Peyer's patch (tissue), 4 donors: ENCODE data around the gene PGM2. TPM values are rescaled to one million over a fixed set of nuclear protein-coding genes. Genes with fewer than 3 reads are reported as not detected.
A peak's percentile ranks its signal among the peaks of the same experiment; 100 is the strongest.
"Not testable (repeated sequence)": the region's sequence is repeated elsewhere in the genome, so short reads cannot be mapped to it uniquely, and the experiment has no call there.

ENCODE experiments used
- DNase-seq, 3 donors: peaks; one replicate each; pipeline ENCODE4 v3.0.0-alpha.2; 2017 to 2019
- H3K27ac ChIP-seq, 4 donors: fragments of 200-600 bp; sonication (generic); one replicate each; pipeline ENCODE4 v1.5.1; 2016 to 2019
- H3K27me3 ChIP-seq, 2 donors: fragments of 200-600 bp; sonication (generic); one replicate each; pipeline ENCODE4 v1.5.1; 2019
- H3K36me3 ChIP-seq, 3 donors: fragments of 200-600 bp; sonication (generic); one replicate each; pipeline ENCODE4 v1.5.1; 2016 to 2019
- H3K4me1 ChIP-seq, 4 donors: fragments of 200-600 bp; sonication (generic); one replicate each; pipeline ENCODE4 v1.5.1; 2016 to 2019
- H3K4me3 ChIP-seq, 4 donors: fragments of 200-600 bp; sonication (generic); 1 replicate in 3 of 4; 2 replicates in 1 of 4; pipeline ENCODE4 v1.5.1; 2016 to 2019; ENCODE audit warnings: mild to moderate bottlenecking in 1 of 4
- H3K9me3 ChIP-seq, 4 donors: fragments of 200-600 bp; sonication (generic); one replicate each; pipeline ENCODE4 v1.5.1; 2016 to 2019; ENCODE audit warnings: mild to moderate bottlenecking in 1 of 4
- CTCF ChIP-seq, 6 experiments: fragments of 450-650 bp in 4 of 6; fragments of 200-600 bp in 2 of 6; sonication (generic) in 1 of 6; IDR thresholded peaks; one replicate each; pipeline ENCODE4 v1.5.1; 2017 to 2019; ENCODE audit warnings: antibody characterized with exemption in 6 of 6, mild to moderate bottlenecking in 3 of 6, moderate library complexity in 1 of 6
- POLR2A ChIP-seq, 2 donors: fragments of 450-650 bp; IDR thresholded peaks; one replicate each; pipeline ENCODE4 v1.5.1; 2017; ENCODE audit warnings: antibody characterized with exemption in 2 of 2, mild to moderate bottlenecking in 2 of 2, moderate library complexity in 2 of 2
- total RNA-seq, 4 donors: library from RNA; depleted of rRNA; stranded (reverse); fragments of >200 nt; gene quantifications; one replicate each; pipeline ENCODE4 v1.1.0, GENCODE V29; 2016

PGM2 gene
- total RNA-seq, 4 donors from 2014 or later = 11.3 to 27.2 (median 16.5) TPM

- no peak overlapping the region for H3K4me3 ChIP-seq
- H3K9me3 ChIP-seq = no peaks in the 10 kb centered on the region
- no peaks in the 10 kb centered on the region for H3K36me3 ChIP-seq
- no peak for TF ChIP-seq POLR2A (IDR thresholded peaks at IDR 0.05)
- TF ChIP-seq CTCF (IDR thresholded peaks at IDR 0.05) = no peak
- H3K27ac ChIP-seq = no peak overlapping the region
- DNase-seq = no peak
- peaks cover 0 to 5% (median 0%) of the 10 kb centered on the region in 4 donors for H3K4me1 ChIP-seq
- no peaks in the 10 kb centered on the region for H3K27me3 ChIP-seq
Observed at GRCh38 chr4:37821953-37822605, 4.4 kb upstream of the PGM2 start.

GRCh38 chr4:37825501-37825900 lies 985 bp upstream of the PGM2 start:
- H3K9me3 ChIP-seq, H3K27me3 ChIP-seq, H3K36me3 ChIP-seq, DNase-seq: not testable (repeated sequence)
- Histone ChIP-seq H3K27ac (peak overlapping the region; percentile 73 to 90 (median 75)), H3K4me1 (peaks cover 0 to 22% (median 2%) of the 10 kb centered on the region in 4 donors), H3K4me3 (peak overlapping the region; percentile 69 to 86 (median 79))
- peak in 1 of 6 experiments; percentile 6 for TF ChIP-seq CTCF (IDR thresholded peaks at IDR 0.05)

- no peaks in the 10 kb centered on the region for H3K27me3 ChIP-seq
- peak overlapping the region; percentile 69 to 86 (median 79) for H3K4me3 ChIP-seq
- H3K9me3 ChIP-seq = no peaks in the 10 kb centered on the region
- H3K36me3 ChIP-seq = peaks cover 0 to 9% (median 0%) of the 10 kb centered on the region in 3 donors
- peaks cover 0 to 22% (median 2%) of the 10 kb centered on the region in 4 donors for H3K4me1 ChIP-seq
- no peak for TF ChIP-seq CTCF (IDR thresholded peaks at IDR 0.05)
- H3K27ac ChIP-seq = peak overlapping the region; percentile 73 to 90 (median 75)
- DNase-seq = no peak
Observed at GRCh38 chr4:37825968-37826294, 555 bp upstream of the PGM2 start.

- Histone ChIP-seq H3K27ac (peak overlapping the region; percentile 73 to 90 (median 75)), H3K36me3 (peaks cover 0 to 20% (median 0%) of the 10 kb centered on the region in 3 donors), H3K9me3 (no peaks in the 10 kb centered on the region), H3K4me3 (peak overlapping the region; percentile 69 to 86 (median 79)), H3K27me3 (no peaks in the 10 kb centered on the region), H3K4me1 (peaks cover 0 to 22% (median 2%) of the 10 kb centered on the region in 4 donors)
- TF ChIP-seq POLR2A (IDR thresholded peaks at IDR 0.05) (peak in 1 of 2 donors; percentile 11), CTCF (IDR thresholded peaks at IDR 0.05) (no peak)
- DNase-seq = peak in 2 of 3 donors; percentile 21 to 55
Observed at GRCh38 chr4:37827030-37827685, 672 bp downstream of the PGM2 start.

- Histone ChIP-seq H3K4me3 (peak overlapping the region in 2 of 4 donors; percentile 69 to 75), H3K27ac (no peak overlapping the region), H3K27me3 (no peaks in the 10 kb centered on the region), H3K9me3 (no peaks in the 10 kb centered on the region), H3K36me3 (peaks cover 0 to 27% (median 0%) of the 10 kb centered on the region in 3 donors), H3K4me1 (peaks cover 0 to 22% (median 2%) of the 10 kb centered on the region in 4 donors)
- TF ChIP-seq CTCF (IDR thresholded peaks at IDR 0.05) (no peak), POLR2A (IDR thresholded peaks at IDR 0.05) (no peak)
- no peak for DNase-seq
Observed at GRCh38 chr4:37827802-37828321, 1.4 kb downstream of the PGM2 start.
